GM21737 (cell line): Measurements from ENCODE around the gene ZMAT3.
A peak's percentile ranks its signal among the peaks of the same experiment; 100 is the strongest.

Source experiments
- ATAC-seq: cut with Tn5 transposase; IDR thresholded peaks from one replicate; pipeline ENCODE4 v1.9.1; 2021; ENCODE audit warnings: mild to moderate bottlenecking, moderate library complexity; ENCODE audit not compliant: unreplicated experiment

The ZMAT3 gene

DNA sequence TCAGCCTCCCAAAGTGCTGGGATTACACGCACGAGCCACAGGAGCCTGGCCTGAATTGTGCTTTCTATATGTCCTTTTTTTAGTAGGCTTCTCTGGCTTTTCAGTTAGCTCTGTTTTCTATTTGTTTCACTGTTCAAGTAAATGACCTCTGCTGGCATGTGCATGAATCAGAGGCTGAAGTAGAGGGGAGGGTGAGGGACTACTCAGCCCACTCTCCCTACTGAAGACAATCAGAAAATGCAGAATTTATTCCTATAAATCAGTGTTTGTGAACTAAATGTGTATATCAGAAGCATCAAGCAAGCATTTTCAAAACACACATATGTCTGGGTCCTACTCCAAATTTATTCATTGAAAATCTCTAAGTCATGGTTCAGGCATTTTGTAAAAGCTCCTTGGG lies 45.0 kb downstream of the ZMAT3 start:
- no peak for ATAC-seq

DNA sequence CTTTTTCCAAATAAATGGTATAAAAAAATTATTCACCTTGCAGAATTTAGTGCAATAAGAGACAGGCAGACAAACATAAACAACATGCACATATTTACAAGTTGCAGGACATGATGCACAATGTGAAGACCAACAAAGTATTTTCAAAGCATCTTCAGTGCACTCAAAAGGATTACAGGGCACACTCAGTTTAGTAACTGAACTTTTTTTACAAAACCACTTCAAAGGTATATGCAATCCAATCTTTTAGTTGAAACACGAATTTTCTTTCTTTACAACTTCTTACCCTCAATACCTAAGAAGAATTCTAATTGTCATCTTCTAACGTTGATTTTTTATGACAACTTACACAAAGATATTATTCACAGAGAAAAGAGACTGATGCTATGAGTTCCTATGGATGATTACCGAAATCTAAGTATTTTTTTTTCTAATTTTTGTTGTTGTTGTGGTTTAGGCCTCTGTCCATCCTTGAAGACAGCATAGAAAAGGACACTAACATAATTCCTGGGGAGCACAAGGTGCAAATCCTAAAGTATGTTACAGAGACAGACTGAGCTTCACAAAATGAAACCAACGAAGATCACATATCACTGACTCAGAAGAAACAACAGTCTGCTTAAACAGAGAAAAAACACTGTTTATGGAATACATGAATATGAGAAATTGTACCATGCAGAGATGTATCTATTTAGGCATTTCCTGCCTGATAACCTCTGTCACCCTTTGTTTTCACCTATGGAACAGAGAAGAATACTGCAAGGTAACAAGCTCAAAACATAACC lies 50.3 kb downstream of the ZMAT3 start:
- no peak for ATAC-seq

DNA sequence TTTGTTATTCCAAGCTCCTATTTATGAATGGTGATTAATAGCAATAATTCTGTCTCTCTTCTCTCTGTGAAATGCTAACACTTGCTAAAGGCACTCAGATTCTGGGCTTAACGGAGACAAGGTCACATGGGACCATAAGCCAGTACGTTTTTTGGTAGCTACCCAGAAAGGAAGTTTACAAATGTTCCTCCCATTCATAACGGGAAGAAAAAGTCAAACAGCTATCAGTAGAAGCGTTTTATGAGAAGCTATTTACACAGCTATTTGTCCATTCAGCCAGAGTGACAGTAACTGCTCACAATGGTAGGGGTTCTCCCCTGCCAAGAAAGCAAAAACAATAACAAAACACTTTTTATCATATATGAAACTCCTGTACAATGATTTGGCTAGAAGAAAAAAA lies 51.5 kb downstream of the ZMAT3 start:
- peak; percentile 30 for ATAC-seq

DNA sequence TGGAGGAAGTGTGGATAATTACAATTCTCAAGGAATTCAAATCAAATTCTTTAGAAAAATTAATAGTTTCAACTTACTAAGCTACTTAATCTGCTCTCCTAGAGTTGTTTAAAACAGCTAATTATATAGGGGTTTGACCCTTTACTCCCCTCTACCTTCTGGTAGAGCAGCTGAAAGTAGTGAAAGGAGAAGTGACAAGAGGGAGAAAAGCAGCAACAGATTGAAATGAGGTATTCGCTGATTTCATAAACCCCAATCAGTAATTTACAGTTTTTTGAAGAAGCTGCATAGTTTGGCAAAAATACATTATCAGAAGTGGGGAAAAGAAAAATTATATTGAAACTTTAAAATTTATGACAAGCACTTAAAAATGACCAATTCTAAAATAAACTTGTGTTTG lies 52.8 kb downstream of the ZMAT3 start:
- ATAC-seq = no peak

DNA sequence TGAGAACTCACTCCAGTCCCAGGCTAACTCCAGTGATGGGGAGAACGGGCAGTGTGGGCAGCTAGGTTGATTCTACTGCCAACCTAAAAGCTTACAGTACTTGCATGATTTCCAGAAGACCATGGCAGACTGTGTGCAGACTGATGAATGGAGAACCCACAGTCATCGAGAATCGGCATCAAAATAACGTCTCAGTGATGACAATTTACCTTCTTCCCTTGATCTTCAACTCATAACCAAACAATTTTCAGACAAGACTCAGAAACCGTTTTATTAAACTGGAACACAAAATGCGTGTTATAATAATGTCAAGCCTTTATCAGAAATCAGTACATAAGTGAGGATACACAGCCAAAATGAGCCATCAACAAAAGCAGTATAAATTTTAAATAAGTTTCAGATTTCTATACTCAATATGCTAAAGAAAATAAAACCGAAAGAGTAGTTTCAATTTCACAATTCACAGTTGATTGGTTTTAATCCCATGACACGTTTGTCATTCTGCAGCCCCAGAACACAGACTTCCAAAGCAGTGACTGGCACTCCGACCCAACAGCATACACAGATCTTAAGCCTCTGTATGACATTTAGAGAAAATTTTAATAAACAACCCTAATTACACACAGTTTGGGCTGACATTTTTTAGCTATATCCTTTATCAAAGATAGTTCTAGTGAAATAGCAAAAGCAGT lies 54.5 kb downstream of the ZMAT3 start:
- peak; percentile 58 for ATAC-seq

DNA sequence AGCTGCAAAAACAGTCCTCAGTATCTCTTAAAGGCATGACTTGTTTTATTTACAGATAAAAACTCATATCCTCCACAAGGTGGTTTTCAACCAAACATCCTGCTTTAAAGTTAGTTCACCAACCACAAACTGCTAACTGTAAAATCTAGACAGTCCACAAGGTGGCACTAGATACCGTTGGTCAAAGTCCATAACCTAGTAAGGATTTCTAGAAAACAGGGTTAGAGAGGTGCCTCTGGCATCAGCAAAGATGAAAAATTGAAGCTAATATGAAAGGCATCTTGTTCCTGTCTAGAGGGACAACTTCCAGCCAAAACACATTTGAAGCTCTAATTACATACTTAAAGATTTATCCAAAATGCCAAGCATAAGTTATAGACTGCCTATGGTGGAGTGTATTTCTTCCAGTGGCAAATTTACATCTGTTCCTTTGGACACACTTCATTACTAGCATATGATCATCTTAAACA lies 56.0 kb downstream of the ZMAT3 start:
- peak; percentile 68 for ATAC-seq

DNA sequence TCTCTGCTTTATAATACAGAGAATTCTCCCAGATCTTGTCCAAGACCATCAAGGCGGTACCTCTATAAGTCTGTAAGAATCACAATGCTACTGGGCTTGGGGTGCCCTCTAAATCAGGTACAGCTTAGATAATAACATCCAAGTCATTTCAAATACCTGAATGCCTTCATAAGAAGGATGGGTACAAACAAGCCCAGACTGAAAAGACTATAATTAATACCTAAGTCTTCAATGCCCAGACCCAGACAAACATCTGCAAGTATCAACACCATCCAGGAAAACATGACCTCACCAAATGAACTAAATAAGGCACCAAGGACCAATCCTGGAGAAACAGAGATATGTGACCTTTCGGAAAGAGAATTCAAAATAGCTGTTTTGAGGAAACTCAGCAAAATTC lies 65.9 kb downstream of the ZMAT3 start:
- ATAC-seq = no peak

DNA sequence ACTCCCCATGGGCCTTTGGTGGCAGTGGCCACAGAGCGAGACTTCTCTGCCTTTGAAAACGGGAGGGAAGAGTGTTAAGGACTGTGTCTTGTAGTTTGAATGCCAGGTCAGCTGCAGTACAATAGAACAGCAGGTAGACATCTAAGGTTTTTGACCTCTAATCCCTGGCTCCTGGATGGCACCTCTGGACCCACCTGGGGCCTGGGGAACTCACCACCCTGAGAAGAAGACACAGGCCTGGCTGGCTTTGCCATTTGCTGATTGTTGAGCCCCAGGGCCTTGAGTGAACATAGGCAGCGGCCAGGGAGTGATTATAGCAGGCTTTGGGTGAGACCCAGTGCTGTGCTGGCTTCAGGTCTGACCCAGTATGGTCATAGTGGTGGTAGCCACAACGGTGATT lies 66.4 kb downstream of the ZMAT3 start:
- no peak for ATAC-seq

DNA sequence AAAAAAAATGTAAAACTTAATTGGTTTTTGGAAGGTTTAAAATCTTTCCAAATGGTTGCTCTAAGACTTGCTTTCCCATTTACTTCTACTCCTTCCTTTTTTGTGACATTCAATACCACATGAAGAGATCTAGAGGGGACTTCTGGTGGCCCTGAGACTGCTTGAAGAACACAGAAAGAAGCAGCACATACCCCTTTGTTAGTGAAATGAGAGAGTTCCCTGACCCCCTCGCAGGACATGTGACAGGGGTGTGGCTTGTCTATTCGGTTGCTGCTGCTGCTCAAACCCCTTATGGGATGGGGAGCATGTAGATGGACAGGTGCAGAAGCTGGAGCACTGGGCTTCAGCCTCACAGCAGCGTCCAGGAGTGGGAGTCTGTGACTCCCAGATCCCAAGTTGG lies 71.0 kb downstream of the ZMAT3 start:
- no peak for ATAC-seq

DNA sequence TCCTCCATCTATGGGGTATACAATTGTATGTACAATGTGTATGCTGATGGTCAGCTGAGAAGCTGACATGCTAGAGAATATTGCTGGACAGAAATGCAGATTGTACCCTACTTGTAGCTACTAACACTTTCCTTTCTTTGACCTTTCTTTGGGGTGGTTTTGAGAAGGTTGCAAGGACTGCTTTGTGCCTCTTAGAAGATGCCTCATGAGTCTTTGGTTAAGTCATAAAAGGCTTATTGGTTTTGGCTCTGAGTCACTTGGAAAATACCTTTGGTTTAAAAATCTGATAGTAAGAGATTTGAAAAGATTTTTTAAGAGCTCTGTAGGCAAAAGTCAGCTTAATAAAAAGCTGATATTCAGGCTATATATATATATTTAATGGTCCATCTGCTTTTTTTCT lies 71.5 kb downstream of the ZMAT3 start:
- ATAC-seq = no peak

DNA sequence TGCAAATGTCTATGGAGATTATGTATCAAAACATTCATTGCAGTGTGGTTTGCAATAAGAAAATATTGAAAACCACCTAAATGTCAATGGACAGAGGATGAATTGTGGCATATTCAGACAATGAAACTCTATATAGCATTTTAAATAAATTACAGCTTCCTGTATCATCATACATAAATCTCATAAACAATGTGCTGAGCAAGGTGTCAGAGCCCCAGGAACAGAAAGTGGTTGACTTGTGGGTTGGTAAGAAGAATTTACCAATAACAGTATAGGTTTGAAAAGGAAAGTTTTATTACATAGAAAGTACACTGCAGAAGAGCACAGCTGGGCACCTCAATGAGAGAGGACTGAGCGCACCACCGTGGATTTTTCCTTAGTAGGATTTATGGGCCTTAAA lies 75.2 kb downstream of the ZMAT3 start:
- no peak for ATAC-seq

DNA sequence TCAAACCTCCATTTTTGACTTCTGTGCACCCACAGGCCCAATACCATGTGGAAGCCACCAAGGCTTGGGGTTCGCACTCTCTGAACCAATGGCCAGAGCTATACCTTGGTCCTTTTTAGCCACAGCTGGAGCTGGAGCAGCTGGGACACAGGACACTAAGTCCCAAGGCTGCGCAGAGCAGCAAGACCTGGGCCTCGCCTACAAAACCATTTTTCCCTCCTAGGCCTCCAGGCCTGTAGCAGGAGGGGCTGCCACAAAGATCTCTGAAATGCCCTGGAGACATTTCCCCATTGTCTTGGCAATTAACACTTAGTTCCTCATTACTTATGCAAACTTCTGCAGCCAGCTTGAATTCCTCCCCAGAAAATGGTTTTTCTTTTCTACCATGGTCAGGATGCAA lies 81.3 kb downstream of the ZMAT3 start:
- no peak for ATAC-seq

DNA sequence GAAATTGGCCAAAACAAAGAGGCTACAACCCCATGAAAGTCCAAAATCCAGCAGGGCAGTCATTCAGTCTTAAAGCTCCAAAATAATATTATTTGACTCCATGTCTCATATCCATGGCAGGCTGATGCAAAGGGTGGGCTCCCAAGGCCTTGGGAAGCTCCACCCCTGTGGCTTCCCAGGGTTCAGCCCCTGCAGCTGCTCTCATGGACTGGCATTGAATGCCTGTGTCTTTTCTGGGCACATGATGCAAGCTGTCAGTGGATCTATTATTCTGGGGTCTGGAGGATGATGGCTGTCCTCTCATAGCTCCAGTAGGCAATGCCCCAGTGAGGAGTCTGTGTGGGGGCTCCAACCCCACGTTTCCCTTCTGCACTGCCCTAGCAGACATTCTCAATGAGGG lies 81.8 kb downstream of the ZMAT3 start:
- no peak for ATAC-seq

DNA sequence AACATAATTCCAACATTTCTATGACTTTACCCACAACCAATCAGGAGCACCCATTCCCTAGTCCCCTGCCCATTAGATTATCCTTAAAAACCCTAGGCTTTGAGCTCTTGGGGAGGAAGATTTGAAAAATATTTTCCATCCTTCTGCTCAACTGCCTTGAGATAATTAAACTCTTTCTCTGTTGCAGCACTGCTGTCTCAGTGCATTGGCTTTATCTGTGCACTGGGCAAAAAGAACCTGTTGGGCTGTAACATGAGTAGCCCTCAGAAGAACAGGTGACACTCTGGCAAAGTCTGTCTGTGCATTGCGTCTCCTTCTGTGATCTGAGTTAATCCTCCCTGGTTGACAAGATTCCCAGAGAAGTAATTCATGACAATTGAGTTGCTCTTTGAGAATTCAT lies 83.9 kb downstream of the ZMAT3 start:
- no peak for ATAC-seq

DNA sequence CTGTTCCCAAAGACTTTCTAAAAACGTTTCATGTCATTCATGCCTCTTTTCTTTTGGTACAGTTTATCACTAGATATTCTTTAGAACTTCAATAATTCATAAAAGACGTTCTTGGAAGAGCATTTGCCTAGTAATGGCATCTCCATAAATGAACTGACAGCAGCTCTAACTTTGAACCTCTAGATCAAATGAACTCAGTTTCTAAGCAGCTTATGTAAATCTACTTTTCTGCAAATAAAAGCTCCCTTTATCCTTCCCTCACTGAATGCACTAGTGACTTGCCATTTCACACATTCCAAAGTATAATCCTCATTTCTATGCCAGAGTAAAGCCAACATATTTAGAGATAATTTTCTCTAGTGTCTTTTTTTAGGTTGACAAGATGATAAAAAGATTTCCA lies 85.2 kb downstream of the ZMAT3 start:
- ATAC-seq = no peak

DNA sequence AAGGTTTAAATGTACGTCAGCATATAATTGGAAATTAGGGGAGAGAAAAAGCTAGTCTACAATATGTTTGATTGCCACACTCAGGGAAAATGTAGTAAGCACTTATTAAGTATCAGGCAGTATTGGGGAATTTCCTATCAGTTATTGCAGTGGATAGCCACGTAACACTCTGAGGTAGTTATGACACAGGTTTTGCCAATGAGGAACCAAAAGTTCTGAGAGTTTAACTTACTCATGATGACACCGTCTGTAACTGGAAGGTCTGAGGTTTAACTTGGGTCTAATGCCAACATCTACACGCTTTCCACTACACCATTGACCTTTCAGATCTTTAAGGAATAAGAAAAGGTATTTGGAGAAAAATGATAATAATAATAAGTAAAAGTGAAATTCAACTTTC lies 89.5 kb downstream of the ZMAT3 start:
- ATAC-seq = no peak

DNA sequence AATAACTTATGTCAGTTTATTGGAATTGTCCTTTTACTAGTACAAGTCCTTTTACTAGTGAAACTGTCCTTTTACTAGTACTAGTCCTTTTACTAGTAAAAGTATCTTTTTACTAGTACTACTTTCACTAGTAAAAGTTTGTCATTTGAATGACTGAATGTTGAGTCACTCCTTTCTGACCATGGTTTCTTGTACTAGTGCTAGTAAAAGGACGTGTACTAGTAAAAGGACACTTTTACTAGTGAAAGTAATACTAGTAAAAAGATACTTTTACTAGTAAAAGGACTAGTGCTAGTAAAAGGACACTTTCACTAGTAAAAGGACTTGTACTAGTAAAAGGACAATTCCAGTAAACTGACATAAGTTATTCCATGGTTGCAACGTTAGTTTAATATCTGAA lies 96.3 kb downstream of the ZMAT3 start:
- ATAC-seq = no peak

DNA sequence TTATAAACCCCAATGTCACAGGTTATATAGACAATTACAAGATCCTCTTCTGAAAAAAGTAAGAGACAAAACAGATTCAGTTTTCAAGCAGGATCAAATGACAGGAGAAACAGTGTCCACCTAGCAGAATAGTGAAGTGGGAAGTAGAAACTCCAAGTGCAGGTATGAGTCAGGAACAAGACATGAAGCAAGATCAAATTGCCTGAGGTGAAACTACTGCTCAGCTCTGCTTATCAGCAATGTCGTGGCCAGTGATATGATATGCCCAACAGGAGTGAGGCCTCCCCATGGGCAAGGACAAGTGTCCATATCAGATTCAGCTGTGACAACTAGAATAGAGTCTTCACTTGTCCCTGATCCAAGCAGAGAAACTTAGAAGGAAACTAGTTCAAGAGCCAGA lies 100.0 kb downstream of the ZMAT3 start:
- no peak for ATAC-seq

DNA sequence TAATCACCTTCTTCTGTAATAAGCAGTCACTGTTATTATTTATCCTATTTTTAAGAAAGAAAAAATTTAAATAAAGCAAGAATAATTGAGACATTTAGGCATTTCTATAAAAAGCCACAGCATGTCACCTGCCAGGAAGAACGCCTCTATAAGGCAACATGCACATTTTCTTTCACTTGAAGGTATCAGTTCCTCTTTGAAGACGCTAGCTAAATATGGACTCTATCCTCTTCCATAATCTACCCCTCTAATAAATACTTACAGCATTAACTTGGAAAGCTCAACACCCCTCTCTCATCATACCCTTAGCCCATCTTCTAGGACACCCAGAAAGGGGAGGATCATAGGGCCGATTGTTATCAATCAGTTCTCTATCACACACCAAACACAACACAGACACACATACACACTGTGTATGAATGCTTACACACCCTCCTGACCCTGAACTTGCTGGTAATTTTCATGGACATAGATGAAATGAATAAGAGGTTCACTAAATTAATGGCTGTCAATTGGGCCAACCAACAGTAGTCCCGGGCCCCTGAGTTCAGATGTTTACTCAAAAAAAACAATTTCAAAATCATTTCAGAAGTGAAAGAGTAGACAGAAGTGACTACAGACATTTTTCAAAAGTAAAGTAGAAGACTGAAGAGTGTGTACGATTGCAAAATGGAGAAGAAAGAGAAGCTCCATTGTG lies 102.5 kb downstream of the ZMAT3 start:
- ATAC-seq = peak; percentile 84
